ENCODE results near the gene DNTT. TPM values are rescaled to one million over a fixed set of nuclear protein-coding genes. Genes with fewer than 3 reads are reported as not detected.

Gene DNTT
- total RNA-seq, 1 donor = not detected

- H3K4me3 ChIP-seq (ENCODE audit: low read depth, low read length) = no peak overlapping the region
- no peak for DNase-seq (ENCODE audit: low read depth)
- TF ChIP-seq CTCF (IDR thresholded peaks at IDR 0.05; ENCODE audit: insufficient read depth, low read length) = no peak
These were observed 14.9 kb upstream of the DNTT start for GRCh38 chr10:96289218-96289910.

- H3K4me3 ChIP-seq (ENCODE audit: low read depth, low read length) = no peak overlapping the region
- DNase-seq (ENCODE audit: low read depth) = no peak
These were observed 13.7 kb upstream of the DNTT start for GRCh38 chr10:96290368-96291133.

GRCh38 chr10:96292971-96293920 lies 11.0 kb upstream of the DNTT start:
- peak; percentile 60 for DNase-seq (ENCODE audit: low read depth)
- peak; percentile 56 for TF ChIP-seq CTCF (IDR thresholded peaks at IDR 0.05; ENCODE audit: insufficient read depth, low read length)
- no peak overlapping the region for H3K4me3 ChIP-seq (ENCODE audit: low read depth, low read length)

More at GRCh38 chr10:96290368-96291133, 13.7 kb upstream of the DNTT start:
- no peak for TF ChIP-seq CTCF (IDR thresholded peaks at IDR 0.05; ENCODE audit: insufficient read depth, low read length)

GRCh38 chr10:96295475-96295874 lies 8.8 kb upstream of the DNTT start:
- no peak for DNase-seq (ENCODE audit: low read depth)
- no peak for TF ChIP-seq CTCF (IDR thresholded peaks at IDR 0.05; ENCODE audit: insufficient read depth, low read length)
- H3K4me3 ChIP-seq (ENCODE audit: low read depth, low read length) = no peak overlapping the region

- DNase-seq (ENCODE audit: low read depth) = no peak
- no peak overlapping the region for H3K4me3 ChIP-seq (ENCODE audit: low read depth, low read length)
- TF ChIP-seq CTCF (IDR thresholded peaks at IDR 0.05; ENCODE audit: insufficient read depth, low read length) = no peak
These were observed 6.7 kb upstream of the DNTT start for GRCh38 chr10:96297486-96297885.

- no peak overlapping the region for H3K4me3 ChIP-seq (ENCODE audit: low read depth, low read length)
- DNase-seq (ENCODE audit: low read depth) = no peak
- TF ChIP-seq CTCF (IDR thresholded peaks at IDR 0.05; ENCODE audit: insufficient read depth, low read length) = no peak
These were observed 5.9 kb upstream of the DNTT start for GRCh38 chr10:96298362-96298761.
